ENCODE data around the gene ANGPTL2. TPM values are rescaled to one million over a fixed set of nuclear protein-coding genes. Genes with fewer than 3 reads are reported as not detected.

Gene ANGPTL2
- total RNA-seq, 2 experiments from 2014 or later, result not detected

DNA sequence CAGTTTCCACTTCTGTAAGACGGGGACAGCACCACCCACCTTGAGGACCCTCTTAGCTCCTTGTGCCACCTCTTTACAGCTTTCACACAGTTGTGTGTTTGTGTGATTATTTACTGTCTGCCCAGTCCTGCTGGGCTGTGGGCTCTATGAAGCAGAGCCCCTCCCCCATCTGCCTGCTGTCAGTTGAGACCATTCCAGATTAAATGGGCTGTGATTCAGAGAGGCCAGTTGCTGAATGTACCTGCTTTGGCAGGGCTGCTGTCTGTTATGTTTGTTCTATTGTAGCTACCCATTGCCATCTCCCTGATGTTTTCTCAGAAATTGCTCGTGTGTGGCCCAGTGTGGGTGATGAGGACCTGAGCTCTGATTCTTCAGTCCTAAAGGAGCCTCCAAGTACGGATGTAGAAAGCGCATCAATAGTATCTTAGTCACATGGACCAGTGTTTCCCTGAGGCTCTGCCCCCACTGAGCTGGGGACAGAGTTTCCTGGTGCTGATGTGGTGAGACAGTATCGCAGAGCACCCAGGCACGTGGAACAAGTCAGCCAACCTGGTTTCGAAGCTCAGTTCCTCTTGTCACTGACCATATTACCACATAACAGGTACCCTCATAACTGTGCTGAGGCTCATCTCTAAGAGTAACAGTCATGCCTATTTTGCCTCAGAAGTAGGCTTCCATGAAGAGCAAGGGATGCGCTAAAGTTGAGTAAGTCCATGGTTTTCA is 3.7 kb downstream of the ANGPTL2 start:
- Mint-ChIP-seq H3K4me3 (no peak overlapping the region), H3K27me3 (peaks cover 34% of the 10 kb centered on the region), H3K4me1 (peaks cover 19% of the 10 kb centered on the region), H3K36me3 (ENCODE audit: low read depth) (no peaks in the 10 kb centered on the region), H3K27ac (no peak overlapping the region), H3K9me3 (no peaks in the 10 kb centered on the region)
- ChIA-PET POLR2A (no interaction called here), CTCF (interaction anchor here (1.4 kb wide), 1 partner anchor 9 kb away, joined by 4 read pairs; no protein-coding TSS in a partner anchor)
- no peak for DNase-seq

DNA sequence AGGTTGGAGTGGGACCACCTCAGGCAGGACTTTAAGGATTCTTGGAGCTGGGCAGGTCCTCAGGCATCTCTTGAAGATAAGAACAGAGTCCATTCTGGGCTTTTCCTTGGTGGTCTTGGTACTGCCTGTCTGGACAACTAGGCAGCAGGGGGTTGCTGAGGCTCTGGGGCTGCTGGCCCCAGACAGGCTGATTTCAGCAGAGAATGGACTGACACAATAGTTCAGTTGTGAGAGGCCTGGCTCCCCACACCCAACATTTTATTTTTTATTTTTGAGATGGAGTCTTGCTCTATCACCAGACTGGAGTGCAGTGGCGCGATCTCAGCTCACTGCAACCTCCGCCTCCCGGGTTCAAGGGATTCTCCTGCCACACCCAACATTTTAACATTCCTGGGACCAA is 4.6 kb downstream of the ANGPTL2 start:
- Mint-ChIP-seq H3K27me3 (peaks cover 25% of the 10 kb centered on the region), H3K36me3 (ENCODE audit: low read depth) (no peaks in the 10 kb centered on the region), H3K9me3 (no peaks in the 10 kb centered on the region), H3K4me3 (no peak overlapping the region), H3K4me1 (peaks cover 19% of the 10 kb centered on the region), H3K27ac (no peak overlapping the region)
- no peak for DNase-seq
- ChIA-PET POLR2A (no interaction called here), CTCF (no interaction called here)

DNA sequence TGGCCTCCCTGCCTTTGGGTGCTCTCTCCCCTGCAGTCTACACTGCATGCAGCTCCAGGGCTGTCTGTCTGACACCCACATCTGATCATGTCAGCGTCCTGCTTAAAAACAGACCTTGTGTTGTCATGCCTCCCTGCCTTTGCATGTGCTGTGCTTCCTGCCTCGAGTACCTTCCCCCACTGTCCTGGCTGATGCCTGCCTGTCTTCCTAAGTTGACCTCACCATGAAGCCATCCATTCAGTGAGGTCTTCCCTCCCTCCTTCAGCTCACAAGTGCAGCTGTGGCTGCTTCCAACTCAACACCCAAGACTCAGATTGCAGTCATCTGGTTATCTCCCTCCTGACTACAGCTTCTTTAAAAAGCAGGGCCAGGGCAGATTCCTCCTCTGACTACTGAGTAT is 5.5 kb downstream of the ANGPTL2 start:
- no peaks in the 10 kb centered on the region for H3K36me3 Mint-ChIP-seq (ENCODE audit: low read depth)
- ChIA-PET CTCF (interaction anchor here (0.6 to 1.3 kb wide), 3 partner anchors 8 to 191 kb away, joined by 3 read pairs; no protein-coding TSS in a partner anchor), POLR2A (no interaction called here)
- H3K4me3 Mint-ChIP-seq, result no peak overlapping the region
- no peaks in the 10 kb centered on the region for H3K9me3 Mint-ChIP-seq
- peaks cover 19% of the 10 kb centered on the region for H3K4me1 Mint-ChIP-seq
- H3K27me3 Mint-ChIP-seq, result peaks cover 21% of the 10 kb centered on the region
- peak overlapping the region; percentile 64 for H3K27ac Mint-ChIP-seq
- DNase-seq, result no peak

DNA sequence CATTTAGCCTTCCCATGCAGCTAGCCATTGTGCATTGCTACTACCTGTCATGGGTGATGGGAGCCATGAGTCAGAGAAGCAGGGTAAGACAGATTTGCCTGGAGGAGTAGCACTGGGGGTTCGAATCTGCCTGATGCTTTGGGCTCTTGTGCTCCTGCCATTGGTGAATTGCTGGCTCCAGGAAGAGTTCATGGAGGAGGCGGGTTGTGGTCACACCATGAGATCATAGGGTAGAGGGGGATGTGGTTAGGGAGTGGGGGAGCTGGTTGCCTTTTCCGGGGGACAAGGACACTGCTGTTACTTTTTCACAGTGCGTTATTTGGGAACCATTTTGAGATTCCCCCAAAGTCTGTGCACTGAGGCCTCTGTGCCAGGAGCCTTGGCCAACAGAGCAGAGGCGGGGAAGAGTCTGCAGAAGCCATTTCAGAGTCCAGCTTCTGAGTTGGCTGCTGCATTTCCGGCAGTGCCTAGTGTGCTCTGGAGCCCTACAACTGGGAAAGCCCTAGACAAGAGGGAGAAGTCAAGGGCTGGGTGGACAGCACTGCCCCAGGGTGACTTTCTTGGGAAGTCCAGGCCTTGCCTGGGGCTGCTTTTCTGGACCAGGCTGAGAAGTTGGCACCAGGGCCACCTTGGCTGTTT is 6.2 kb downstream of the ANGPTL2 start:
- Mint-ChIP-seq H3K4me1 (peaks cover 19% of the 10 kb centered on the region), H3K36me3 (ENCODE audit: low read depth) (no peaks in the 10 kb centered on the region), H3K9me3 (no peaks in the 10 kb centered on the region), H3K27ac (peak overlapping the region; percentile 72), H3K4me3 (peak overlapping the region; percentile 23), H3K27me3 (peaks cover 15% of the 10 kb centered on the region)
- ChIA-PET CTCF (interaction anchor here (1.3 kb wide), 2 partner anchors 8 to 14 kb away, joined by 3 read pairs; no protein-coding TSS in a partner anchor), POLR2A (no interaction called here)
- peak; percentile 21 for DNase-seq

DNA sequence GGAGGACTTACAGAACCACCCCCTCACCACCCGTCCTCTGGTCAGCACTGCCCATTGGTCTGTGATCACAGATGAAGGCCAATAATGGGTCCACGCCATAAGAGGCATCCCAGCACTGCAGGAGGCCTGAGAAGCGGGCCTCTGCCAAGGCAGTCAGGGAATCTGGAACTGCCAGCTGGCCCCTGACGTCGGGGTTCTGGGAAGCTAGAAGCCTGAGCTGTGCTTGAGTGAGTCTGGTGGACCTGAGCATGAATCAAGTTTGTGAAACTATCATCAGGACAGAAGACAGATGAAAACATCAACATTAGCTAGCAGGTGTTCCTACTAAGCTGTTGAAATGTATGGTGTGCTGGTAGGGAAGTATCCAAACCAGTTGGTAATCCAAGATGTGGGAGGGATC is 7.8 kb downstream of the ANGPTL2 start:
- Mint-ChIP-seq H3K9me3 (no peaks in the 10 kb centered on the region), H3K36me3 (ENCODE audit: low read depth) (no peaks in the 10 kb centered on the region), H3K27me3 (peaks cover 9% of the 10 kb centered on the region), H3K4me3 (no peak overlapping the region), H3K4me1 (peaks cover 19% of the 10 kb centered on the region), H3K27ac (no peak overlapping the region)
- ChIA-PET POLR2A (no interaction called here), CTCF (interaction anchor here (1.8 to 2.2 kb wide), 2 partner anchors 8 to 16 kb away, joined by 4 to 5 read pairs; partner anchors contain the start of gene ANGPTL2)
- no peak for DNase-seq

DNA sequence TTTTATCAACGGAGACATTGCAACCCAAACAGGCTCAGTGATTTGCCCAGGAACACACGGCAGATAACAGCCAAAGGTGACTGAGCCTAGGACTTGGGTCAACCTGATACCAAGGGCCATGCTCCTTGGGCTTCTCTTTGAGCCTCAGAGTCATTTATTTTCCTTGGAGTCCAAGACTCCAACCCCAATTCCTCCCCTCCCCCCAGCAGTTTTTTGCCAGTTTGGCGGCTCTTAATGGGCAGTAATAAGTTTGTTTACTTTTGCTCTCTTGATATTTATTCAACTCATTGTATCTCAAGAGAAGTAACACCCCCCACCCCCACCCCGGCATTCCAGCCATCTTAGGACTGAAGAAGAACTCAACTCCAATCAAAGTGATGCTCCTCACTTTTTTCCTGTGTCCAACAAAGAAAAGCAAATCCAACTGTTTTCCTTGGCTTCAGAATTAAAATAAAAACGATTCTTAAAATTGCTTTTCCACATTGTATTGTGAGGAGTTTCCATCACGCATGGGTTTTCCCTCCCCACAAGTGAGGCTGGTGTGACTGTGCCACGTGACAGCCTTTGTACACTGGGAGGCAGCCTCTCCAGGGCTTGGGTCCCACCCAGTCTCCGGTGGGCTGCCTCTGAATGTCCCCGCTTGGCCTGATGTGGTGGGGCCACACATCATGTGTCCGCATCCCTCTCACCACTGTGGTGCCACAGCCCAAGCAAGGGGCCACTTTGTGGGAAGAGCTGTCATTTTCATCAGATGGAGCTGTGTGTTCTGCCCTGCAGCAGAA is 9.1 kb downstream of the ANGPTL2 start:
- DNase-seq, result no peak
- Mint-ChIP-seq H3K27me3 (peaks cover 7% of the 10 kb centered on the region), H3K27ac (no peak overlapping the region), H3K9me3 (no peaks in the 10 kb centered on the region), H3K4me1 (peaks cover 19% of the 10 kb centered on the region), H3K4me3 (no peak overlapping the region), H3K36me3 (ENCODE audit: low read depth) (no peaks in the 10 kb centered on the region)
- ChIA-PET POLR2A (no interaction called here), CTCF (interaction anchor here (1.8 to 2.2 kb wide), 2 partner anchors 10 to 17 kb away, joined by 4 to 5 read pairs; partner anchors contain the start of gene ANGPTL2)

DNA sequence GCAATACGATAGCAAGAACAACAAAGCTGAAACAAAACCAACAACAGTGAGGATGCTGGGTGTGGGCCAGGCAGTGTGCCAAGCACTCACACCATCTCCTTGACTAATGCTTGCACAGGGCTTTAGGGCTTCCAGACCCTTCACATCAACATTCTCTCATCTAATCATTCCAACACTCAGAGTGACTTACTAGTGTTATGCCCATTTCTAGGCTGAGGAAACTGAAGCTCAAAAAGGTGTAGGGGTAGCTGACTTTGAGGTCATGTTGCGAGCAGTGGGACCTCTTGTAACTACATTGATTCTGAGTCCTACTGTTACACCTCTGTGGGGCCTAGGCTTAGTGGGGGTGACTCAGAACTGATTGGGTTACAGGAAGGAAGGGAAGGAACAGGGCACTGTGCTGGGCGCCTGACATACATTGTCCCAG is 9.7 kb downstream of the ANGPTL2 start:
- H3K27me3 Mint-ChIP-seq, result peaks cover 7% of the 10 kb centered on the region
- ChIA-PET POLR2A (no interaction called here), CTCF (interaction anchor here (1.4 to 2.0 kb wide), 2 partner anchors 10 to 18 kb away, joined by 4 read pairs; partner anchors contain the start of gene ANGPTL2)
- no peaks in the 10 kb centered on the region for H3K9me3 Mint-ChIP-seq
- H3K4me3 Mint-ChIP-seq, result no peak overlapping the region
- peaks cover 19% of the 10 kb centered on the region for H3K4me1 Mint-ChIP-seq
- H3K36me3 Mint-ChIP-seq (ENCODE audit: low read depth), result no peaks in the 10 kb centered on the region
- H3K27ac Mint-ChIP-seq, result no peak overlapping the region
- no peak for DNase-seq

DNA sequence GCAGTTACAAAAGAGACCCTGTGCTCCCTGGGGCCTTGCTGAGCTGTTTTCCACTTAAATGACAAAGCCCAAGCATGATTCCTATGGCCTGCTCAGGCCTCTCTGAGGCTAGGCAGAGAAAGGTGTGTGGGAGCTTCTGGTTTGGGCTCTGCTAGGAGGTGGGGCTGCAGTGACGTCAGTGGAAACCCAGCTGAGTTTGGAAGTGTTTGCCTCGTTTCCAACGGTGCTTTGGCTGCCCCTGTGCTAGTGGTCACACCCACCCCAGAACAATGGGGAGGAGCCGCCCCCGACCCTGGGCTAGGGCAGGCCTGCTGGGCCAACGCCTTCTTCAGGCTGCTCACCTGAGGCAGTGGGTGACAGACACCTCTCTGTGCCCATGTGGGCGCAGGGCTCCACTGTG is 10.4 kb downstream of the ANGPTL2 start:
- H3K9me3 Mint-ChIP-seq, result no peaks in the 10 kb centered on the region
- ChIA-PET CTCF (interaction anchor here (1.4 to 2.0 kb wide), 2 partner anchors 11 to 19 kb away, joined by 4 read pairs; partner anchors contain the start of gene ANGPTL2), POLR2A (no interaction called here)
- H3K27me3 Mint-ChIP-seq, result peaks cover 7% of the 10 kb centered on the region
- no peak for DNase-seq
- H3K27ac Mint-ChIP-seq, result no peak overlapping the region
- H3K4me3 Mint-ChIP-seq, result no peak overlapping the region
- H3K4me1 Mint-ChIP-seq, result peaks cover 16% of the 10 kb centered on the region
- no peaks in the 10 kb centered on the region for H3K36me3 Mint-ChIP-seq (ENCODE audit: low read depth)

DNA sequence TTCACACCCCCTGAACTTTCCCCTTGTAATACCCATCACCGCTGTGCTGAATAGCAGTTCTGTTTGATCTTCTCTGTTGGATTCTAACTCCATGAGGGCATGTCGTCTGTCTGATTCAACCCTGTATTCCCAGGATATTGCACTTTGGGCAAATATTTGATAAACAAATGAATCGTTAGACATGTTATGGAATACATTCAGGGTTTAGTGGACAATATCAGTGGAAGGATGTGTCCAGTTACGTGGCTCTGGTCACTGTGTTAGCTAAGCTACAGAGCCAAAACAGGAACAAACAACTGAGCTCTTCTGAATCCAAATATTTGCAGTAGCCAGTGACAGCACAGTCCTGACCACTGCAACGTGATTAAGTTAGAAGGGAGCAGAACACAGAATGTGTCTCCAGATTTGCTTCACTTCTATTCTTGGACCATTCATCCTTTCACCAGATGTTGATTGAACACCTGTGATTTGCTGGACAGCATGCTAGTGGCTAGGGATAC is 13.2 kb downstream of the ANGPTL2 start:
- ChIA-PET CTCF (interaction anchor here (0.6 to 1.0 kb wide), 2 partner anchors 8 to 14 kb away, joined by 3 read pairs; partner anchors contain the start of gene ANGPTL2), POLR2A (no interaction called here)
- H3K9me3 Mint-ChIP-seq, result no peaks in the 10 kb centered on the region
- H3K27me3 Mint-ChIP-seq, result peaks cover 7% of the 10 kb centered on the region
- H3K4me1 Mint-ChIP-seq, result no peaks in the 10 kb centered on the region
- no peaks in the 10 kb centered on the region for H3K36me3 Mint-ChIP-seq (ENCODE audit: low read depth)
- H3K4me3 Mint-ChIP-seq, result no peak overlapping the region
- DNase-seq, result no peak
- H3K27ac Mint-ChIP-seq, result no peak overlapping the region

DNA sequence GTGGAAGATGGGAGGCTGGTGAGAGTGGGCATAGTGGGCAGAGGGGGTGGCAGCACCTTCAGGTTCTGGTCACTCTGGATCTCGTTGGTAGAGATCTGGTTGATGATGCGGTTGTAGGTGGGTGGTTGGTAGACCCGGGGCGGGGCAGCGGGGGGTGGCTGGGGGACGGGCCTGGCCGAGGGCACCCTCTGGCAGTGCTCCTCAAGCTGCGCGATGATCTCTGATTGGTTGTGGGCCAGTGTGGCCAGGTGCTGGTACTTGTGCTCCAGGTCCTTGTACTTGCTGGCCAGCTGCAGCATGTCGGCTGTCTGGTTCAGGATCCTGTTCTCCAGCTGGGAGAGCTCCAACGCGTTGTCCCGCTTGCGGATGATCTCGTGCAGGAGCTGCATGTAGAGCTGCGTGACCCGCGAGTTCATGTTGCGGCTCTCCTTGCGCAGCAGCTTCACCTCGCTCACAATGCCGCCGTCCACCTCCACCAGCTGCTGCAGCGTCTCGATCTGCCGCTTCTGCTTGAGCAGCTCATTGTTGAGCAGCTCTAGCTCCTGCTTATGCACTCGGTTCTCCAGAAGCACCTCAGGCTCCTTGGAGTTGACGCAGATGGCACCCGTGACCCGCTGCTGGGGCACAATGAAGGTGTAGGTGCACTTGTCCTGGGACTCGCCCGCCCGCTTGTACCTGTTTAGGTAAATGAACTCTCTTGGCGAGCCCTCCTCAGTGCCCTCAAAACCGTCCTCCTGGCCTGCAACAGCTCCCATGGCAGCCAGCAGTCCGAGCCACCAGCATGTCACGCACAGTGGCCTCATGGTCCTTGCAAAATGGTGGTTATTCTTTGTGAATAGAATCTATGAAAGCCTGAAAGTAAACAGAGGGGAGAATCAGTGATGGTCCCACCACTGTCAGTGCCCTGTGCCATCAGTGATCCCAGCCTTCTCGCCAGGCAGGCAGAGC is 14.2 kb downstream of the ANGPTL2 start:
- POLR2A ChIA-PET, result no interaction called here
- Mint-ChIP-seq H3K9me3 (no peaks in the 10 kb centered on the region), H3K36me3 (ENCODE audit: low read depth) (no peaks in the 10 kb centered on the region), H3K4me1 (no peaks in the 10 kb centered on the region), H3K27me3 (peaks cover 10% of the 10 kb centered on the region), H3K4me3 (no peak overlapping the region), H3K27ac (no peak overlapping the region)
- CTCF ChIA-PET, result interaction anchor here (1.0 to 3.3 kb wide), 2 partner anchors 9 to 24 kb away, joined by 3 to 14 read pairs; no protein-coding TSS in a partner anchor
- no peak for DNase-seq

DNA sequence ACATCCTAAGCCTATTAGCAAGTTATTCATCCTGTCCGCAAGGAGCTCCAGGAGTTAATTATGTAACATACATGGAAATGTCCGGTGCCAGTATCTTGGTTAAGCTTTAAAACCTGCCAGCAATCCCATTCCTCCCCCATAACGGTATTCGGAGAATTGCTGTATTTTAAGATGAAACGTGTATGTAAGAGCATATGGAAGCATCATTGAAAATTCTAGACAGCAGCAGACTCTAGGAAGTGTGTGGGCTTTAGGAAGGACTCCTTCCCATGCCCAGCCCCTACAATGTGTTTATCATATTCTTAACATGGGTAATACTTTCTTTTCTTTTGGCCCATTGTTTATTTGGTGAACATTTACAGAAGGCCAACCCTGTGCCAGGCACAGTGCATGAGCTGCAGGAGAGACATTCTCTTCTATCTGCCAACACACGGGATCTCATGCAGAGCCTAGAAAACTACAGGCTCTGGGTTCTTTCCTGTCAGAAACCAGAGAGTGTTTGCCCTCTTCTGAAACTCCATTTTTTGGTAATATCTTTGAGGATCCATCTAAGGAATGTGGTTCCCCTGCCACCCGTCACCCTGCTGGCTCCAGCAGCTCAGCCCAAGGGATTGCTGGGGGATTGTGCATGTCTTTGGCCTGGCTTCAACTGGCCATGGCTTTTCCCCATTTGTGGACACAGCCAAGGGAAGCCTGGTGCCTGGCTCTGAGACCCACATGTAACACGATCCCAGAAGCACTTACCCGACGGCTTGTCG is 15.1 kb downstream of the ANGPTL2 start:
- no peak overlapping the region for H3K27ac Mint-ChIP-seq
- CTCF ChIA-PET, result interaction anchor here (3.3 kb wide), 1 partner anchor 23 kb away, joined by 14 read pairs; no protein-coding TSS in a partner anchor
- H3K4me1 Mint-ChIP-seq, result no peaks in the 10 kb centered on the region

More for the DNA sequence above, 15.1 kb downstream of the ANGPTL2 start:
- Mint-ChIP-seq H3K4me3 (no peak overlapping the region), H3K36me3 (ENCODE audit: low read depth) (no peaks in the 10 kb centered on the region), H3K9me3 (no peaks in the 10 kb centered on the region), H3K27me3 (peaks cover 10% of the 10 kb centered on the region)
- POLR2A ChIA-PET, result no interaction called here
- DNase-seq, result no peak
